HCT116 (cell line): Measurements from ENCODE around the gene WDR59. TPM values are rescaled to one million over a fixed set of nuclear protein-coding genes. Genes with fewer than 3 reads are reported as not detected.

Source experiments
- ATAC-seq: fragments of 200-7000 bp; cut with Tn5 transposase; 2 replicates; pipeline ENCODE4 v1.9.1; 2020; ENCODE audit warnings: mild to moderate bottlenecking, moderate library complexity
- BruUV-seq: library from RNA; stranded (reverse); fragments of 400-500 nt; replicated peaks from 2 replicates; lab custom pipeline; 2021; lab: Mats Ljungman, UMichigan
- CTCF ChIA-PET: fragments of 300-600 bp; sonication (Branson Sonifier 250); formaldehyde crosslinking; loops from one replicate; lab custom pipeline; 2021; ENCODE audit warnings: antibody characterized with exemption; lab: Charles Lee
- POLR2A ChIA-PET: fragments of 300-600, 350-600 bp; sonication (Branson Sonifier 250); formaldehyde crosslinking; loops from one replicate; lab custom pipeline; 2021; ENCODE audit warnings: antibody characterized with exemption; lab: Charles Lee
- RAD21 ChIA-PET, 2 experiments: fragments of 300-600 bp; sonication (Branson Sonifier 250); formaldehyde crosslinking; loops; one replicate each; lab custom pipeline; 2023; ENCODE audit warnings: low total read pairs in 2 of 2; ENCODE audit not compliant: uncharacterized antibody in 2 of 2, unreplicated experiment in 2 of 2, low non-redundant PET in 1 of 2; lab: Charles Lee
- DNase-seq: peaks from one replicate; pipeline ENCODE4 v3.0.0-alpha.2; 2010; ENCODE audit warnings: low read depth, low spot score
- H2AFZ ChIP-seq: fragments of 200-600 bp; shearing (Covaris generic), sonication (generic); 2 replicates; pipeline ENCODE4 v1.6.1; 2017; ENCODE audit warnings: low read depth, mixed run types, mixed read lengths, antibody characterized with exemption, low read length; ENCODE audit not compliant: poor library complexity, severe bottlenecking
- H3K27ac ChIP-seq: 2 replicates; pipeline ENCODE4 v1.5.1; 2012; ENCODE audit warnings: low read depth, low read length
- H3K27me3 ChIP-seq: fragments of 200-600 bp; sonication (generic); 2 replicates; pipeline ENCODE4 v1.6.1; 2016; ENCODE audit warnings: mixed run types, low read length, mixed read lengths; ENCODE audit not compliant: insufficient read depth
- H3K36me3 ChIP-seq, 2 experiments: fragments of 200-500 bp in 1 of 2; fragments of 200-600 bp in 1 of 2; sonication (Bioruptor generic) in 1 of 2; sonication (generic) in 1 of 2; 2 replicates each; pipeline versions ENCODE4 v1.5.1 to v1.6.1; 2014 to 2016; ENCODE audit warnings: low read length in 2 of 2, inconsistent platforms in 1 of 2, mixed read lengths in 1 of 2, mixed run types in 1 of 2; ENCODE audit not compliant: insufficient read depth in 2 of 2, control insufficient read depth in 1 of 2
- H3K4me1 ChIP-seq, 2 experiments: fragments of 200-600 bp in 1 of 2; sonication (generic) in 1 of 2; 2 replicates each; pipeline versions ENCODE4 v1.5.1 to v1.6.1; 2012 to 2017; ENCODE audit warnings: low read length in 2 of 2, inconsistent platforms in 1 of 2, mild to moderate bottlenecking in 1 of 2, mixed read lengths in 1 of 2, mixed run types in 1 of 2, moderate library complexity in 1 of 2; ENCODE audit not compliant: insufficient read depth in 2 of 2, control insufficient read depth in 1 of 2
- H3K4me2 ChIP-seq: fragments of 200-600 bp; sonication (generic); 2 replicates; pipeline ENCODE4 v1.6.1; 2017; ENCODE audit warnings: mixed run types, low read length, mixed read lengths
- H3K4me3 ChIP-seq, 2 experiments: fragments of 200-600 bp in 1 of 2; sonication (generic) in 1 of 2; replicated peaks in 1 of 2; 2 replicates each; pipeline ENCODE4 v1.5.1; 2011 to 2016; ENCODE audit warnings: low read length in 2 of 2, control low read depth in 1 of 2, low read depth in 1 of 2, mild to moderate bottlenecking in 1 of 2, mixed read lengths in 1 of 2, mixed run types in 1 of 2
- H3K79me2 ChIP-seq: fragments of 200-600 bp; sonication (generic); 2 replicates; pipeline ENCODE4 v1.6.1; 2017; ENCODE audit warnings: mild to moderate bottlenecking, mixed run types, low read length, moderate library complexity, mixed read lengths; ENCODE audit not compliant: insufficient read depth
- H3K9ac ChIP-seq: fragments of 200-600 bp; sonication (generic); 2 replicates; pipeline ENCODE4 v1.6.1; 2016; ENCODE audit warnings: low read length, mixed read lengths
- H3K9me2 ChIP-seq: fragments of 200-600 bp; sonication (generic), shearing (Covaris generic); 2 replicates; pipeline ENCODE4 v1.6.1; 2017; ENCODE audit warnings: mixed run types, mild to moderate bottlenecking, moderate library complexity; ENCODE audit not compliant: insufficient read depth
- H3K9me3 ChIP-seq, 2 experiments: fragments of 200-500 bp in 1 of 2; fragments of 200-600 bp in 1 of 2; sonication (Bioruptor generic) in 1 of 2; sonication (generic) in 1 of 2; 2 replicates each; pipeline ENCODE4 v1.6.1; 2014 to 2017; ENCODE audit warnings: low read length in 2 of 2, mixed read lengths in 2 of 2, inconsistent platforms in 1 of 2, low read depth in 1 of 2, mild to moderate bottlenecking in 1 of 2, mixed run types in 1 of 2, moderate library complexity in 1 of 2; ENCODE audit not compliant: control insufficient read depth in 1 of 2, insufficient read depth in 1 of 2
- H4K20me1 ChIP-seq: fragments of 200-600 bp; sonication (generic), shearing (Covaris generic); 2 replicates; pipeline ENCODE4 v1.6.1; 2017; ENCODE audit warnings: mixed run types, mild to moderate bottlenecking, moderate library complexity; ENCODE audit not compliant: insufficient read depth
- CTCF ChIP-seq, 3 experiments: fragments of 200-600 bp in 1 of 3; sonication (generic) in 1 of 3; IDR thresholded peaks in 2 of 3; conservative IDR thresholded peaks in 1 of 3; 2 replicates each; pipeline ENCODE4 v1.5.1; 2012 to 2017; ENCODE audit warnings: low read depth in 2 of 3, low read length in 2 of 3, antibody characterized with exemption in 1 of 3, borderline replicate concordance in 1 of 3, control low read depth in 1 of 3, mild to moderate bottlenecking in 1 of 3, mixed read lengths in 1 of 3, mixed run types in 1 of 3, moderate library complexity in 1 of 3; ENCODE audit not compliant: insufficient read depth in 1 of 3
- FOSL1 ChIP-seq: IDR thresholded peaks from 2 replicates; pipeline ENCODE4 v1.6.1; 2012; ENCODE audit warnings: low read depth
- RAD21 ChIP-seq: IDR thresholded peaks from 2 replicates; pipeline ENCODE4 v1.6.1; 2012; ENCODE audit warnings: low read depth, mild to moderate bottlenecking
- REST ChIP-seq: IDR thresholded peaks from 2 replicates; pipeline ENCODE4 v1.6.1; 2012; ENCODE audit warnings: low read depth
- SRF ChIP-seq: IDR thresholded peaks from 2 replicates; pipeline ENCODE4 v1.6.1; 2012; ENCODE audit warnings: low read depth
- ZBTB33 ChIP-seq: IDR thresholded peaks from 2 replicates; pipeline ENCODE4 v1.6.1; 2011; ENCODE audit warnings: mild to moderate bottlenecking, low read length, moderate library complexity; ENCODE audit not compliant: insufficient replicate concordance; ENCODE audit errors: extremely low read depth
- ZFX ChIP-seq: fragments of 450-650 bp; IDR thresholded peaks from 2 replicates; pipeline ENCODE4 v1.6.1; 2017
- intact Hi-C: fragments of 100-400 bp; cut with micrococcal nuclease; formaldehyde crosslinking; loops from 2 replicates; pipeline ENCODE4 v1.10.0; 2022
- total RNA-seq: library from RNA; stranded (reverse); gene quantifications from one replicate; pipeline ENCODE4 v1.2.1, GENCODE V29; 2021; ENCODE audit not compliant: unreplicated experiment

Gene WDR59
- total RNA-seq, 1 experiment from 2014 or later, result 96.9 TPM

GRCh38 chr16:74874912-74875546 is 109.9 kb downstream of the WDR59 start:
- H3K9me2 ChIP-seq, result no peaks in the 10 kb centered on the region
- ChIA-PET RAD21 (no interaction called here), CTCF (interaction anchor here (3.6 kb wide), 1 partner anchor 13 kb away, joined by 17 read pairs; no protein-coding TSS in a partner anchor), POLR2A (no interaction called here)
- ATAC-seq (peak; percentile 27; the same call in 1 of the 2 replicates), DNase-seq (no peak)
- no peak overlapping the region for H3K9ac ChIP-seq
- no peaks in the 10 kb centered on the region for H4K20me1 ChIP-seq
- no peak overlapping the region for H2AFZ ChIP-seq
- H3K4me2 ChIP-seq, result no peak overlapping the region; the same call in 1 of the 2 replicates
- TF ChIP-seq CTCF (IDR thresholded peaks at IDR 0.05 in 2 of 3, conservative IDR thresholded peaks at IDR 0.05 in 1 of 3; ENCODE audit: borderline replicate concordance in 1 of 3, insufficient read depth in 1 of 3, low read depth in 2 of 3, low read length in 2 of 3) (no peak), ZBTB33 (no peak), SRF (no peak), FOSL1 (no peak), RAD21 (peak; percentile 31; the same call in 1 of the 2 replicates), ZFX (no peak), REST (no peak)
- no peak overlapping the region for H3K4me3 ChIP-seq
- no peak overlapping the region for H3K27ac ChIP-seq
- intact Hi-C loops, result no loop called here
- H3K9me3 ChIP-seq, result no peaks in the 10 kb centered on the region
- no peaks in the 10 kb centered on the region for H3K79me2 ChIP-seq
- no TSS peak for BruUV-seq
- H3K27me3 ChIP-seq, result no peaks in the 10 kb centered on the region
- peaks cover 0 to 7% of the 10 kb centered on the region in 2 experiments; a peak in 1 of 4 replicates for H3K4me1 ChIP-seq
- H3K36me3 ChIP-seq, result peaks cover 0 to 9% of the 10 kb centered on the region in 2 experiments; a peak in 2 of 4 replicates
